OCI-M1 (cell line): ENCODE measurements around the gene UBE4B.

ENCODE experiments used
- DNase-seq: peaks from one replicate; lab custom pipeline; 2025; lab: John Stamatoyannopoulos, UW

UBE4B gene

GRCh38 chr1:10042746-10043145 is 10.0 kb downstream of the UBE4B start:
- DNase-seq, result no peak

DNA sequence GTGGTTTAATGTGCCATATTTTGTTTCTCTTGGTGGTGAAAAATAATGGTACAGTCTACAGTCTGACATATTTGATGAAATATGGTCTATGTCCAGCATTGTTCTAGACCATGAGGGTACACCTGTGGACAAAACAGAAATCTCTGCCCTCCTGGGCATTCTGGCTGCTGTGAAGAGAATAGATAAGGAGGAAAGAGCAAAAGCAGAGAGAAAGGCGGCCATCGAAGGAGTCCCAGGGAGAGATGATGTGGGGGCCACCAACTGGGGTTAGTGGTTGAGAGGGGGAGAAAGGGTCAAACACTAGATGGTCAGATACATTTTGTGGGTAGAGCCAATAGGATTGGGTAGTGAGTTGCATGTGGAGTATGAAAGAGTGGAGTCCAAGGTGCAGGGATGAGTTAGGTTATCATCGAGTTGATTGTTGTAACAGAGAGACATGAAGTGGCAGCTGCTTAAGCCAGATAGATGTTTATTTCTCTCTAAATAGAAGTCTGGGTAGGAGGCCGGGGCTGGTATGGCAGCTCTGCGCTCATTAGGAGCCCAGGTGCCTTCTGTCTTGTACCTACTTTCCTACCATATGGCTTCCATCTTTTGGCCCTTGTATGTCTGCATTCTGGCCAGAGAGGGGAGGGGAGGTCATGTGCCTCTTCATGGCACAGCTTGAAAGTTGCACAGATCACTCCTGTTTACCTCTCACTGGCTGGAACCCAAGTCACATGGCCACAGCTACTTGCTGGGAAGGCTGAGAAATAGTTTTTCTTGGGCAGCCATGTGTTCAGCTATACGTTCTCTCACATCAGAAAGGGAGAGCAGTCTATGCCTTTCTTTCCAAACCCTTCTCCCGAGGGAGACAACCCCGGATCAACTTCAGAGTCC is 13.0 kb downstream of the UBE4B start:
- peak; percentile 49 for DNase-seq

GRCh38 chr1:10046356-10047085 is 13.8 kb downstream of the UBE4B start:
- DNase-seq, result no peak

DNA sequence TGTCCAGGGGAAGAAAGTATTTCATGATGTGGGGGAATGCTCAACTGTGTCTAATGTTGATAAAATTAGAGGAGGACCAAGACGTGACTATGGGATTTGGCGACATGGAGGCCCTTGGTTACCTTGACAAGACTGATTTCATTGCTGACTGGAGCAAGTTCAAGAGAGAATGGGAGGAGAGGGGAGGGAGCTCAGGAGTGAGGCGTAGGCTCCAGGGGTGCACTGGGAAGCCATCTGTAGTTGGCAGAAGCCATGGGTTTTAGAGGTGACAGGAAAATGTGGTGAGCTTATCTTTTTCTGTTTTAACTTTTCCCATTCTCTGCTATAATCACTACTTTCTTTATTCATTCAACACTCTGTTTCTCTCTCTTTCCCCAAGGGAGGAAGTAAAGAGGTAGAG is 15.8 kb downstream of the UBE4B start:
- DNase-seq, result no peak

GRCh38 chr1:10050611-10051010 is 17.9 kb downstream of the UBE4B start:
- DNase-seq, result no peak

- no peak for DNase-seq
Measured at GRCh38 chr1:10051656-10052055, 18.9 kb downstream of the UBE4B start.

- no peak for DNase-seq
Measured at GRCh38 chr1:10052347-10052746, 19.6 kb downstream of the UBE4B start.

DNA sequence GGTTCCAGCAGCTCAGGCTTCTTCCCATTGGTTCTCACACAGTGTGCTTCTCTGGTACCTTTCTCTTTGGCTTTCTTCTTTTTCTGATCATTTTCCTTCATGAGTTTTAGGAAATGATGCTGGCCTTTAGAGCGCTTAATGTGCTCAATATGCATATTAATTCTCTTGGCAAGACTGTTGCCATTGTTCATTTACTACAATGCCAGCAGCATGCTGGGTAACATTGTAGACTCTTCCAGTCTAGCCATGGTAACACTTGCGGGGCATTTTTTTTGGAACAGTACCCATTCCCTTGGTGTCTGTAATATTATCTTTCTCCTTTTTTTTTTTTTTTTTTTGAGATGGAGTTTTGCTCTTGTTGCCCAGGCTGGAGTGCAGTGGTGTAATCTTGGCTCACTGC is 21.7 kb downstream of the UBE4B start:
- no peak for DNase-seq

GRCh38 chr1:10056599-10056987 is 23.8 kb downstream of the UBE4B start:
- peak; percentile 6 for DNase-seq

GRCh38 chr1:10057343-10057742 is 24.6 kb downstream of the UBE4B start:
- DNase-seq, result no peak

- DNase-seq, result no peak
Measured at GRCh38 chr1:10057796-10058195, 25.0 kb downstream of the UBE4B start.

DNA sequence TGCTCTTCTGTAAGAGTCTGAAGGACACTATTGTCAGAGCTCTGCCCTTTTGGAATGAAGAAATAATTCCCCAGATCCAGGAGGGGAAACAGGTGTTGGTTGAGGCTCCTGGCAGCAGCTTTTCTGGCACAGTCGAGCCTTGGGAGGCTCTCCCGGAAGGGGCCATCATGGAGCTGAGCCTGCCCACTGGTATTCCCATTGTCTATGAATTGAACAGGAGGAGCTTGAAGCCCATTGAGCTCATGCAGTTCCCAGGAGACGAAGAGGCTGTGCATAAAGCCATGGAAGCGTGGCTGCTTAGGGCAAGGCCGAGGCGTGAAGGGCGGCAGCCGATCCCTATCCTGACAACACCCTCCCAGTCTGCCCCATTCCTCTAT is 26.6 kb downstream of the UBE4B start:
- DNase-seq, result no peak

DNA sequence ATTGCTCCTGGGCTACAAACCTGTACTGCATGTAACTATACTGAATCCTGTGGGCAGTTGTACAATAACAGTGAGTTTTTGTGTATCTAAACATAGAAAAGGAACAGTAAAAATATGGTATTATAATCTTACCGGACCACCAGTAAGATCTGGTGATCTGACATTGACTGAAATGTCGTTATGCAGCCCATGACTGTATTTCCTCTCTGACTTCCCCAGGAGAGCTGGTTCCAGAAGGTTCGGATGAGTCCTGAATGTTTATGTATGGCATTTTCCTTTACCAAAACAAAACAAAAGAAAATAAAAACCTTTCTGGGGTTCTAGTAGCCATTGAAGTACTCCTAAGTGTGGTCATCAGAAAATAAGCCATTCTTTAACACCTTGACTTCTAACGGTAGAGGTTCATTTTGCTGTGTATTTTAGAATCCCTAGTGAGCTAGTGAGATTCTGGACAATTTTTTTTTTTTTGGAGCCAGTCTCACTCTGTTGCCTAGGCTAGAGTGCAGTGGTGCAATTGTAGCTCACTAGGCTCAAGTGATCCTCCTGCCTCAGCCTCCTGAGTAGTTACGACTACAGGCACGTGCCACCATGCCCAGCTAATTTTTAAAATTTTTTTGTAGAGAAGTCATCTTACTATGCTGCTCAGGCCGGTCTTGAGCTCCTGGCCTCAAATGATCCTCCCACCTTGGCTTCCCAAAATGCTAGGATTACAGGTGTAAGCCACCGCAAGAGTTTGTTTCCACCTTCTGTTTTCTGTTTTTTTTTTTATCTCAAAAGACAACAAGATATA is 27.7 kb downstream of the UBE4B start:
- no peak for DNase-seq

- no peak for DNase-seq
Measured at GRCh38 chr1:10061276-10061675, 28.5 kb downstream of the UBE4B start.

DNA sequence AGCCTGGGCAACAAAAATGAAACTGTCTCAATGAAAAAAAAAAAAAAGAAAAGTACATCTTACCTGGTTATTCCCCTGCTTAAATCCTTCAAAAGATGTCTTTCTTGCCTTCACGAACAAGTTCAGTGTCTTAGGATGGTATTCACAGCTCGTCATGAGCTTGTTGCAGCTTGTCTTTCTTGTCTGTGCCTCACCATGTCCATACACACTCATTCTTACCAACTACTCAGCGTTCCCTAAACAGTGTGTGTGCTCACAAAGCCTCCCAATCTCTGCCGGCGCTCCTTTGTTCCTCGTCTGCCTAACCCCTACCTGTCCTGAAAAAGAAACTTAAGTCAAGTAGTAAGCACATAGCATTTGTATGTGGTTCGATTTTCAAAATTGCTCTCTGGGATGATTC is 31.1 kb downstream of the UBE4B start:
- DNase-seq, result no peak

DNA sequence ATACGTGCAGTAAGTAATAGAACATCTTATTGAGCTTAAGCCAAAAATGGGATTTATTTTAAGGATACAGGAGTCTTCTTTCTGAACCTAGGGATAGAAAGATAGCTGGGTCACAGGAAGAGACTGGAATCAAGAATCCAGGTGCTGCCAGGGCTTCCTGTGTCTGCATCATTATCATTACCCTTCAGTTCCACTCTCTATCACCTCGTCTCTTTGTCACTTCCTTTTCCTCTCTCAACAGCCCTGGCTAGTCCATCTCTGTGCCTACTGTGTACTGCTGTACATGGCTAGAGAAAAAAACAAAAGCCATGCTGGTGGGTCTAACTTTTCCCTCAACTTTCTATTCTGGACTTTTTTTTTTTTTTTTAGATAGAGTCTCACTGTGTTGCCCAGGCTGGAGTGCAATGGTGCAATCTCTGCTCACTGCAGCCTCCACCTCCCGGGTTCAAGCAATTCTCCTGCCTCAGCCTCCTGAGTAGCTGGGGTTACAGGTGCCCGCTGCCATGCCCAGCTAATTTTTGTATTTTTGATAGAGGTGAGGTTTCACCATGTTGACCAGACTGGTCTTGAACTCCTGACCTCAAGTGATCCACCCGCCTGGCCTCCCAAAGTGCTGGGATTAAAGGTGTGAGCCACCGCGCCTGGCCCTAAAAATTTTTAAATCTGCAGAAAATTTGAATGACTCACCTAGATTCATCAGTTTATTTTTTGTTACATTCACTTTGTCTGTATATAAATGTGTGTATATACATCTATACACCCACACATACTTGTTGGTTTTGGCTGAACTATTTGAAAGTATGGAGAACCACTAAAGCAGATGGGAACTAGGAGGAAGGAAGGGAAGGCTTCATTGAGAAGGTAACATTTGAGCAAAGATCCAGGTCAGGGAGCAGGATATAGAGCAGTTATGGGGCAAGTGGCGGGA is 31.9 kb downstream of the UBE4B start:
- DNase-seq, result no peak

DNA sequence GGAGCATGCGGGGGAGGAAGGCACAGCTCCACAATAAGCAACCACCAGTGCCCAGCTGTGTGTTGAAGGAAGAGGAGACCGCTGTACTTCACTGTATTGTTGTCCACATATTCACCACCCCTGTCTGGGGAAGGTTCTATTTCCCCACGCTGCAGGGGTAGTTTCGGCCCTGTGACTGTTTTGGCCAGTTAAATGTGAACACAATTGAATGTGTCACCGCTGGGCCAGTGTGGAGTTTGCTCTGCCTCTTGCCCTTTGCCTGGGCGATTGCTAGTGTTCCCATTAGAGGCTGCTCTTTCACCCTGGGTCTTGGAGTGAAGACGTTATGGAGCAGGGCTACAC is 32.6 kb downstream of the UBE4B start:
- peak; percentile 9 for DNase-seq

DNA sequence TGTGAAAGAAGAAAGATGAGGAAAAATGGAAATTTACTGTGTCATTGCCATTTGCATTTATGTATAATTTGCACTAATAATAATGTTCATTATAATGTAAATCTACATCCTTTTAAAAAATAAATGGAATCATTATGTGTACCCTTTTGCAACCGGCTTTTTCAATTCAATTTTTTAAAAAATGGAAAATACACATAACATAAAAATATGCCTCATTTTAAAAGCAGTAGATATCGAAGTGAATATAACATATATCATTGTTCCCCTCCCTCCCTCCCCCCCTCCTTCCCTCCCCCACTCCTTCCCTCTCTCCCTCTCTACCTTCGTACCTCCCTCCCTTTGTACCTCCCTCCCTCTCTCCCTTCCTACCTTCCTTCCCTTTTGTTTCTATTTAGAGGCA is 33.0 kb downstream of the UBE4B start:
- no peak for DNase-seq

GRCh38 chr1:10068605-10069294 is 36.0 kb downstream of the UBE4B start:
- DNase-seq, result no peak

DNA sequence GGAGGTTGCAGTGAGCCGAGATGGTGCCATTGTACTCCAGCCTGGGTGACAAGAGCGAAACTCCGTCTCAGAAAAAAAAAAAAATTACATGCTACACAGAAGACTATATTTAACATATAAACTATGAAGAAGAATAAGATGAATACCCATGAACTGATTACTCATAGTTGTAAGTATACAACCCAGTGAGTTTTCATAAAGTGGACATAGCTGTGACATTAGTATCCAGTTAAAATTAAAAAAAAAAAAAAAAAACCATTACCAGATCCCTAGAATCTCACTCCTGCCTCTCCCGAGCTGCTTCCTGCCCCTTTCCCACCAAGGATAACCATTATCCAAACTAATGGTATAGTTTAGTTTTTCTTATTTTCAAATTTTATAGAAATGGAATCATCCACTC is 37.4 kb downstream of the UBE4B start:
- DNase-seq, result no peak

DNA sequence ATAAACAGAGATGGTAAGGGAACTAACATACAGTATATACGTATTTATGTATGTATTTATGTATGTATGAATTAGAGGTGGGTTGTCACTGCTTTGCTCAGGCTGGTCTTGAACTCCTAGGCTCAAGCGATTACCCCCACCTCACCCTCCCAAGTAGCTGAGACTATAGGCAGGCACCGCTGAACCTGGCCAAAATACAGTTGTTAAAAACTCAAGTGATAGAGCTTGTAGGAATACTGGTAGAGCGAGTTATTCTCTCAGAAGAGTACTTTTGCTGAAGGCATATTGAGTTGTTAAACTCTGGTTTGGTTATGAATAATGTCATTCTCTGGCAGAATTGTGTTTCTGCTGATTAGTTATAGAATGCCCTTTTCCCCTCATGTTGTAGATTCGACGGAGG is 38.9 kb downstream of the UBE4B start:
- DNase-seq, result no peak
